Gastroesophageal sphincter (tissue), 3 donors: ENCODE results near the gene PRDM5.

Source experiments
- CTCF ChIP-seq, 4 experiments: fragments of 200-600 bp in 2 of 4; fragments of 450-650 bp in 2 of 4; sonication (generic) in 1 of 4; IDR thresholded peaks; one replicate each; pipeline ENCODE4 v1.5.1; 2017 to 2019; ENCODE audit warnings: antibody characterized with exemption in 4 of 4, mild to moderate bottlenecking in 2 of 4, moderate library complexity in 2 of 4
- POLR2AphosphoS5 ChIP-seq: sonication (generic); formaldehyde crosslinking; IDR thresholded peaks from one replicate; pipeline ENCODE4 v1.6.1; 2017; ENCODE audit warnings: antibody characterized with exemption

GRCh38 chr4:120839974-120840751 lies 82.4 kb downstream of the PRDM5 start:
- TF ChIP-seq CTCF (IDR thresholded peaks at IDR 0.05): no peak
- TF ChIP-seq POLR2AphosphoS5: no peak
